ENCODE results near the gene TSHZ2. TPM values are rescaled to one million over a fixed set of nuclear protein-coding genes. Genes with fewer than 3 reads are reported as not detected.

Gene TSHZ2
- total and polyA plus RNA-seq, 2 of the 4 experiments (the other 2 are of a cell fraction): under 0.01 to 0.02 TPM

- no peak overlapping the region for H3K4me2 ChIP-seq (ENCODE audit: low read depth, low read length)
- H2BK120ac ChIP-seq (ENCODE audit: low read depth, low read length): no peak overlapping the region
- ChIA-PET CTCF (no interaction called here), POLR2A (ENCODE audit: unreplicated experiment) (no interaction called here)
- no peak overlapping the region for H3K14ac ChIP-seq (replicated peaks; ENCODE audit: low read depth, low read length)
- no peak overlapping the region for H3K27ac ChIP-seq (ENCODE audit: insufficient read depth, low read length)
- no peaks in the 10 kb centered on the region for H3K79me1 ChIP-seq (ENCODE audit: low read depth in 1 of 2, low read length in 2 of 2)
- H3K4ac ChIP-seq (ENCODE audit: low read depth, low read length): no peak overlapping the region
- intact Hi-C loops (cut with micrococcal nuclease): no loop called here
- in situ Hi-C loops (cut with MboI; ENCODE audit: low sequenced_read_pairs): no loop called here
- dilution Hi-C loops (cut with HindIII; ENCODE audit: low sequenced_read_pairs, unreplicated experiment): no loop called here
- WGBS, 2 experiments (ENCODE audit: extremely low coverage in 2 of 2, insufficient read length in 1 of 2): no CpG with 5 or more reads among the region's 2 CpGs
- H3K9ac ChIP-seq (ENCODE audit: low read depth, low read length): no peak overlapping the region
- no peaks in the 10 kb centered on the region for H4K20me1 ChIP-seq (ENCODE audit: insufficient read depth, low read length)
- no peak overlapping the region for H3K23ac ChIP-seq (ENCODE audit: low read depth, low read length)
- no peak for DNase-seq
- H3K27me3 ChIP-seq (ENCODE audit: control insufficient read depth, insufficient read depth, low read length): no peaks in the 10 kb centered on the region
- H4K5ac ChIP-seq (ENCODE audit: low read depth, low read length): no peak overlapping the region
- no peak overlapping the region for H2AK5ac ChIP-seq (ENCODE audit: low read depth, low read length)
- no peak overlapping the region for H3K4me3 ChIP-seq (ENCODE audit: insufficient read depth, low read depth, low read length)
- no peaks in the 10 kb centered on the region for H3K9me1 ChIP-seq (ENCODE audit: insufficient read depth, low read length)
- ATAC-seq (ENCODE audit: low read depth): no peak
- no peaks in the 10 kb centered on the region for H3K9me3 ChIP-seq (ENCODE audit: control insufficient read depth, insufficient read depth, low read length)
- no peak overlapping the region for H3K18ac ChIP-seq (ENCODE audit: low read depth, low read length)
- H2AFZ ChIP-seq (replicated peaks; ENCODE audit: low read length, poor library complexity): no peak overlapping the region
- H2BK20ac ChIP-seq (ENCODE audit: low read depth, low read length): no peak overlapping the region
- no peak overlapping the region for H2BK15ac ChIP-seq (ENCODE audit: low read depth, low read length)
- no peak overlapping the region for H4K8ac ChIP-seq (ENCODE audit: low read depth in 2 of 2, low read length in 2 of 2)
- H3K4me1 ChIP-seq (ENCODE audit: control insufficient read depth, insufficient read depth, low read length): no peaks in the 10 kb centered on the region
- TF ChIP-seq MAFK (IDR thresholded peaks at IDR 0.05; ENCODE audit: low read depth, low read length) (no peak), CTCF (conservative IDR thresholded peaks at IDR 0.05; ENCODE audit: low read depth, low read length) (no peak), MXI1 (IDR thresholded peaks at IDR 0.05; ENCODE audit: borderline replicate concordance, low read depth, low read length) (no peak), BHLHE40 (IDR thresholded peaks at IDR 0.05; ENCODE audit: low read depth, low read length) (no peak), FOS (IDR thresholded peaks at IDR 0.05; ENCODE audit: low read depth, low read length) (no peak), POLR2A (IDR thresholded peaks at IDR 0.05; ENCODE audit: low read depth, low read length) (no peak), MAZ (IDR thresholded peaks at IDR 0.05; ENCODE audit: borderline replicate concordance, low read depth, low read length) (no peak), USF2 (IDR thresholded peaks at IDR 0.05; ENCODE audit: low read depth, low read length) (no peak), CHD1 (IDR thresholded peaks at IDR 0.05; ENCODE audit: low read depth, low read length) (no peak), CEBPB (IDR thresholded peaks at IDR 0.05; ENCODE audit: low read depth, low read length) (no peak), RCOR1 (IDR thresholded peaks at IDR 0.05; ENCODE audit: insufficient replicate concordance, low read length) (no peak)
- H2BK5ac ChIP-seq (ENCODE audit: low read depth, low read length, poor library complexity, severe bottlenecking): no peak overlapping the region
- H4K91ac ChIP-seq (ENCODE audit: insufficient read depth, low read depth, low read length): no peak overlapping the region
- H2AK9ac ChIP-seq (replicated peaks; ENCODE audit: low read depth, low read length, poor library complexity): no peak overlapping the region
- H3K56ac ChIP-seq (ENCODE audit: extremely low read depth, insufficient read depth, low read length): no peak overlapping the region
- H3K36me3 ChIP-seq (ENCODE audit: control insufficient read depth, insufficient read depth, low read length): no peaks in the 10 kb centered on the region
- no TSS peak for BruUV-seq (replicated peaks)
Observed at GRCh38 chr20:53480913-53481312, 508.8 kb downstream of the TSHZ2 start.

All from IMR-90 (cell line).